ENCODE data around the gene GRIK4.

DNA sequence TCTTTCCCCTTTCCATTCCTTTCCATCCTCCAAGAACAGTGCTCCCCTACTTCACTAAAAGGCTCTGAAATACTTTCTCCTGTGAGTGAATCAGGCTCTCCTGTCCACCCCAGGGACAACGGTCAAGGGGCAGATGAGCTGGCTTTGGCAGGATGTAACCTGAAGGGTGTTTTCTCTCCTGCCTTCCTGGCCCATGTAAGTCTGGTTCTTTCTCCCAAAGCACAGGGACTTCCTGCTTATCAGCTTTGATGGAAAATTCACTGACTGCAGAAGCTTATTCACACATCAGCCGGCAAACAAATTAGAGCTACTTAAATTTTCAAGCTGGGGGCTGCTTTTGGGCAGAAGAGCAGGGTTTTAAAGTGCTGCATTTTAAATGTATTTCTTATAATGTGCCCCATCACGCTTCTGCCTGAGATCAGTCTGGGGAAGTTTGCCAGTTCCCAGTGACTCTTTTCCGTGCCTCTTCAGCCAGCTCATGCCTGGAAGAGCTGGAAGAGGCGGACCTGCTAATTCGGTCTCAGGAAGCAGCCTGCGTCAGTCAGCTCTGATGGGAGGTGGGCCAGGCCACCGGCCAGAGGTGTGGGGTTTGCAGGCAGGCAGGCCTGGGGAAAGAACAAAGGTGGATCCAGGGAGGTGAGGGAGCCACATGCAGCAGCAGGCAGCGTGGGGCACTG lies 372.0 kb downstream of the GRIK4 start:
- TF ChIP-seq EZH2 (IDR thresholded peaks at IDR 0.05; ENCODE audit: borderline replicate concordance, insufficient read depth, low read depth, low read length, poor library complexity, severe bottlenecking), result no peak
- TF ChIP-seq CTCF (IDR thresholded peaks at IDR 0.05), result no peak
